MM.1S (cell line): ENCODE data around the gene EPDR1.

ENCODE experiments used
- CTCF ChIP-seq: fragments of 300-600 bp; sonication (generic); IDR thresholded peaks from 2 replicates; pipeline ENCODE4 v1.5.1; 2016; ENCODE audit warnings: antibody characterized with exemption, low read length, mixed read lengths
- EZH2 ChIP-seq: fragments of 300-600 bp; sonication (generic); optimal IDR thresholded peaks from 2 replicates; pipeline ENCODE3; 2017; ENCODE audit warnings: low read depth, mild to moderate bottlenecking, antibody characterized with exemption, low read length, mixed read lengths
- EZH2phosphoT487 ChIP-seq: fragments of 300-600 bp; sonication (generic); IDR thresholded peaks from 2 replicates; pipeline ENCODE4 v1.6.1; 2018; ENCODE audit warnings: antibody characterized with exemption, low read length

- TF ChIP-seq EZH2: no peak
- no peak for TF ChIP-seq CTCF
- TF ChIP-seq EZH2phosphoT487: no peak
These were observed 53.5 kb downstream of the EPDR1 start for GRCh38 chr7:37973915-37974314.
